DOHH2 (cell line): ENCODE measurements around the gene ARNT2.

ENCODE experiments used
- EZH2phosphoT487 ChIP-seq: fragments of 200-600 bp; sonication (generic); IDR thresholded peaks from 2 replicates; pipeline ENCODE4 v1.6.1; 2017; ENCODE audit warnings: borderline replicate concordance, mild to moderate bottlenecking, antibody characterized with exemption, low read length, moderate library complexity, mixed read lengths
- TF ChIP-seq, protein P1 (sequence below): fragments of 200-600 bp; sonication (generic); IDR thresholded peaks from one replicate; pipeline ENCODE4 v1.5.1; 2014; ENCODE audit warnings: antibody characterized with exemption, mild to moderate bottlenecking, low read depth, low read length; ENCODE audit not compliant: poor library complexity, severe bottlenecking

DNA sequence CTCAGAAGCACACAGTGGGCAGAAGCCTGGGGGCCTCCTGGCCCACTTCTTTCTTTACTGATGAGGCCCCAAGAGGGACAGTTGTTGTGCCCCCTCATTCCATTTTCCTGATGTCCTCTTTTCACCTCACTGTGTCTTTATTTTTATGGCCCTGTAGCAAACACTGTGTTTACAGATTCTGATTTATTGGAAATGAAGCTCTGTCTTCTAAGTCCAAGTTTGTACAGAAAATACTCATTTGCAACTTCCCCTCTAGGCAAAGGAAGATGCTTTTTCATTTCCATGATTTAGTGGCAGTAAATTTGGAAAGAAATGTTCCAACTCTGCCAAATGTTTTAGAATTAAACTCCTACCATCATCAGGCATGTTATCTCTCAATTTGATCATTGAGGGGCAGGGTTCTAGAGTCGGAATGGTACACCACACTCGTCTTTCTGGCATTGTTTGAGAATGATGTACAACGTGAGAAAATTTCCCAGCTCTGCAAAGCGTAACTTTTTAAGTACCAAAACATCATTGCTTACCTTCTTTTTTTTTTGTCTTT, 129.7 kb downstream of the ARNT2 start:
- TF ChIP-seq, protein P1, sequence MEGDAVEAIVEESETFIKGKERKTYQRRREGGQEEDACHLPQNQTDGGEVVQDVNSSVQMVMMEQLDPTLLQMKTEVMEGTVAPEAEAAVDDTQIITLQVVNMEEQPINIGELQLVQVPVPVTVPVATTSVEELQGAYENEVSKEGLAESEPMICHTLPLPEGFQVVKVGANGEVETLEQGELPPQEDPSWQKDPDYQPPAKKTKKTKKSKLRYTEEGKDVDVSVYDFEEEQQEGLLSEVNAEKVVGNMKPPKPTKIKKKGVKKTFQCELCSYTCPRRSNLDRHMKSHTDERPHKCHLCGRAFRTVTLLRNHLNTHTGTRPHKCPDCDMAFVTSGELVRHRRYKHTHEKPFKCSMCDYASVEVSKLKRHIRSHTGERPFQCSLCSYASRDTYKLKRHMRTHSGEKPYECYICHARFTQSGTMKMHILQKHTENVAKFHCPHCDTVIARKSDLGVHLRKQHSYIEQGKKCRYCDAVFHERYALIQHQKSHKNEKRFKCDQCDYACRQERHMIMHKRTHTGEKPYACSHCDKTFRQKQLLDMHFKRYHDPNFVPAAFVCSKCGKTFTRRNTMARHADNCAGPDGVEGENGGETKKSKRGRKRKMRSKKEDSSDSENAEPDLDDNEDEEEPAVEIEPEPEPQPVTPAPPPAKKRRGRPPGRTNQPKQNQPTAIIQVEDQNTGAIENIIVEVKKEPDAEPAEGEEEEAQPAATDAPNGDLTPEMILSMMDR: no peak
- TF ChIP-seq EZH2phosphoT487: no peak
